ENCODE results near the gene CENPX.
A peak's percentile ranks its signal among the peaks of the same experiment; 100 is the strongest.
"Not testable (repeated sequence)": the region's sequence is repeated elsewhere in the genome, so short reads cannot be mapped to it uniquely, and the experiment has no call there.

Gene CENPX

DNA sequence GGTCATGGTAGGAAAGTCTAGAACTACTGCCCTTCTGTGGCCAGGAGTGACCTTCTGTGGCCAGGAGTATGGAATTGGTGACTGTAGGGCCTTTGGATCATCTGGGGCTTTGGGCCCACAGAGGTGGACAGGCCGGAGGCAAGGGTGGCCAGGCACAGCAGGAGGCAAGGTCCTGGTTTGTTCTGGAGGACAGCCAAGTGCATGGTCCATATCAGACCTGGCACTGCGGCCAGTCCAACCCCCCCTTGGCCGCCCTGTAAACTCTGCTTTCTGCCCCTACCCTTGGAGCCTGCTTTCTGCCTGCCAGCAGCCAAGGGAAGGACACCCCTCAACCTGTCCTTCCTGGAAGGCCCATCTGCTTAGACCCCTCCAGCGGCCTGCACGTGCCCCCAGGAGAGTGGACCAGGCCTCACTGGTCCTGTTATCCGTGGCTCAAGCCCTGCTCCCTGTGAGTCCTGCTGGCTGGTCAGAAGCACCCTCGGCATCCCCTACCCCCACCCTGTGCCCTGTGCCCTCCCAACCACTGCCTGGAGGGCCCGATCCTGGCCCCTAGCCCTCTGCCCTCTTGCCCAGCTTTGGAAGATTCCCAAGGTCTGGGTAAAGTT lies 17.1 kb upstream of the CENPX start:
- no peak for DNase-seq (ENCODE audit: low spot score)

DNA sequence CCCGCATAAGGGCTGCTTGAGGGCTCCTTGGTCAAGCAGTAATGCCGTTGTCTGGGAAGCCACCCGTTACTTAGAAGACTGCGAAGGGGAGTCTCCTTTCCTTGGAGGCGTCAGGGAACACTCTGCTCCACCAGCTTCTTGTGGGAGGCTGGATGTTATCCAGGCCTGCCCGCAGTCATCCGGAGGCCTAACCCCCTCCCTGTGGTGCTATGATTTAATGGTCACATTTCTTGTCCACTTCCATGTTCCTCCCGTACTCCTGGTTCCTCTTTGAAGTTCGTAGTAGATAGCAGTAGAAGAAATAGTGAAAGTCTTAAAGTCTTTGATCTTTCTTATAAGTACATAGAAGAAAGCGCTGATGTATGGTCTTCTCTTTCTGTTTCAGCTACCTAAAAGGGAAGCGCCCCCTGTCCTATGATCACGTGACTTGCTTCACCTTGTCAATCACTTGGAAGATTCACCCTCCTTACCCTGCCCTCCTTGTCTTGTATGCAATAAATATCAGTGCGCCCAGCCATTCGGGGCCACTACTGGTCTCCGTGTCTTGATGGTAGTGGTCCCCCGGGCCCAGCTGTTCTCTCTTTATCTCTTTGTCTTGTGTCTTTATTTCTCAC lies 16.2 kb upstream of the CENPX start:
- DNase-seq (ENCODE audit: low spot score), result not testable (repeated sequence)

DNA sequence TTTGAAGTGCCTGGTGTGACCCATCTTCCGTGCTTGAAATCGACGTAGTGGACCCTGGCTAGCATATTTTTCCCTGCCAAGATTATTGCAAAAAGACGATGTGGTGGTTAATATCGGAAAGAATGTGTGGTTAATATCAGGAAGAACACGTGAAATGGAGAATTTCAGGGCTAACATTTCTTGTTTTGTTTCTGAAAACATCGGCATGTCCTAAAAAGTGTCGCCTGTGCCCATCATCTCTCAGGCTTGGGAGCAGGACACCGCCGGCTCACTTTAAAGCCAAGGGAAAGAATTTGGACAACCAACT lies 15.2 kb upstream of the CENPX start:
- DNase-seq (ENCODE audit: low spot score), result no peak

DNA sequence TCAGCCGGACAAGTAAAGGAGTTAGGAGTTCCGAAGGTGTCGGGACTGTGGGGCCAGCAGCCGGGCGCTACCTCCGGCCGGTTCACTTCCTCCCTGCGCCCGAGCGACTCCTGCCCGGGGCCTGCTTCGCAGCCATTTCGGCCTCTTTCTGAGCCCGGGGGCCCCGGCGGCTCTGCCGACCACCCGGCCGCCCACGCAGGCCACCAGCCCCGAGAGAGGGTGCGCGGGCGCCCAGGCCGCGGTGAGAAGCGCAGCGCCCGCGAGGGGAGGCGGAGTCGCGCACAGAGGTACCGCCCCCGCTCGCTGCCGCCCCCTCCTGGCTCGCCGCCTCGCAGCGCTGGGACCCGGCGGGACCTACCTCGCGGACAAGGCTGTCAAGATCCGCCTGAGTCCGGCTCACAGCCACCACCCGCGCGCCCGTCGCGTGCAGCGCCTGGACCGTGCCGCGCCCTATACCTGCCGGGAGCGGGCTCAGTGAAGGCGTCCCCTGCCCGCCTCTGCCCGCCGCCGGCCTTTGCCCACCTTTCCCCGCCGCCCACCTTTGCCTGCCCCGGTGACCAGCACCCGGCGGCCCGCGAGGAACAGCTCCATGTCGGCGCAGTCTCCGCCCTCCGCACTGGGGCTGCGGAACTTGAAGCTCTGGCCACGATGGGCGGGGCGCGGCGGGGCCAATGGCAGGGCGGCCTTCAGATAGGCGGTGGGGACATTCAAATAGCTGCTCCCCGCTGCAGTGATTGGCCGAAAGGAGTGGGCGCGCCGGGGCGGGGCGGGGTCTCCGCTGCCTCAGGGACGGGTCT lies 14.6 kb upstream of the CENPX start, which contains the start of gene DCXR:
DCXR (minus strand) TSS at position 606 of the 797 bp plus-strand sequence; CDS start at position 591, 15 bp downstream.
- peak; percentile 98 for DNase-seq (ENCODE audit: low spot score)

DNA sequence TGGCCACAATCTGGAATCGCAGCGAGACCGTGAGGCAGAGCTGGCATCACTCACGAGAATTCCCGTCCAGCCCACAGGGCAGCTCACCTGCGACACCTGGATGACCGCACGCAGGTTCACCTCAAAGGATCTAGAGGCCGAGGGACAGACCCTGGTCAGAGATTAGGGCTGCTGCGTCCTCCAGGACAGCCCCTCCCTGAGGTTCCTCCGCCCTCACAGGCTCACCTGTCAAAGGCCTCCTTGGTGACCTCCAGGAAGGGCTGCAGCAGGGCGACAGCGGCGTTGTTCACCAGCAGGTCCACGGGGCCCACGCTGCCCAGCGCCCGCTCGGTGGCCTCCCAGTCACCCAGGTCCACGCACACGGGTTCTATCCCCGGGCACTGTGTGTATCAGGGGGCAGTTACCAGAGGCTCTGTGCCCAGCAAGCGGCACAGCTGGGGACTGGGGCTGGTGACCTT lies 14.0 kb upstream of the CENPX start:
- DNase-seq (ENCODE audit: low spot score), result no peak

DNA sequence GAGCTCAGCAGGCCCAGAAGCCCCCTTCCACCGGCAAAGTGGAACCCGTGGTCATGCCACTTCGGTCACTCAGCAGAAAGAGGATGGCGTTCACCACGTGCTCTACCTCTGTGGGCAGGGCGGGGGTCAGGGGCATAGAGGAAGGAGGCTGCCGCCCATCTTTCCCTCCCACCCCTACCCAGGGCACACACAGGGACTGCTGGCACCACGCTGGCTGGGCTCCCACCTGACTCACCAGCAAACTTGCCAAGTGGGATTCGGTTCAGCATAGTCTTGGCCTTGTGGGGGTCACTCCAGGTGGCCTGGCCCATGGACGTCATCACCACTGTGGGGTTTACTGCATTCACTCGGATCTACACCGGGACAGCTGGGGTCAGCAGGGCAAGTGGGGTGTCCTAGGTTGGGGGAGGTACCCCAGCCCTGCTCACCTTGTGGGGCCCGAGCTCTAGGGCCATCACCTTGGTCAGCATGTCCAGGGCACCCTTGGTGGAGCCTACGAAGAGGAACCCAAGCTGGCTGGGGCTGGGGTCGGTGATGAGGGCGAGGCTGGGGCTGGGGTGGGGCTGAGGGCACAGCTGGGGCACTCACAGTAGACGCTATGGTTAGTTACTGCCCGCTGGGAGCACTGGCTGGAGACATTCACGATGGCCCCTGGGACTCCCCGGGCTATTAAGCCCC lies 13.4 kb upstream of the CENPX start:
- no peak for DNase-seq (ENCODE audit: low spot score)

DNA sequence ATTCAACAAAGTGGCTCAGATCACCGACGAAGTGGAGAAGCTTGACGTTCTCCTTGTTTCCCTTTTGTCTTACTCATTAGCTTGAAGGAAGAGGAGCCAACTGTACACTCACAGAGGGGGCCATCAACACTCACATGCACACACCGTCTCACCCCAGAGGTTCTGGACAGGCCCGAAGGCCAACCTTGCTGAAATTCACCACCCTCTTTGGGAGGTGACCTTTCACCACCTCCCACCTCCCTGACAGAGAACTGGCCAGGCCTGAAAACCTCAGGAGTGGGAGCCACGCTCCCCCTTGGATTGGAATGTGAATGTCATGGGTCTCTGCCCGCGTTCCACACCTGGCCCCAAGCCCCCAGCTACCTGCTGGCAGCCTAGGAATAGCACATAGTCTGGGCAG lies 12.8 kb upstream of the CENPX start:
- no peak for DNase-seq (ENCODE audit: low spot score)

DNA sequence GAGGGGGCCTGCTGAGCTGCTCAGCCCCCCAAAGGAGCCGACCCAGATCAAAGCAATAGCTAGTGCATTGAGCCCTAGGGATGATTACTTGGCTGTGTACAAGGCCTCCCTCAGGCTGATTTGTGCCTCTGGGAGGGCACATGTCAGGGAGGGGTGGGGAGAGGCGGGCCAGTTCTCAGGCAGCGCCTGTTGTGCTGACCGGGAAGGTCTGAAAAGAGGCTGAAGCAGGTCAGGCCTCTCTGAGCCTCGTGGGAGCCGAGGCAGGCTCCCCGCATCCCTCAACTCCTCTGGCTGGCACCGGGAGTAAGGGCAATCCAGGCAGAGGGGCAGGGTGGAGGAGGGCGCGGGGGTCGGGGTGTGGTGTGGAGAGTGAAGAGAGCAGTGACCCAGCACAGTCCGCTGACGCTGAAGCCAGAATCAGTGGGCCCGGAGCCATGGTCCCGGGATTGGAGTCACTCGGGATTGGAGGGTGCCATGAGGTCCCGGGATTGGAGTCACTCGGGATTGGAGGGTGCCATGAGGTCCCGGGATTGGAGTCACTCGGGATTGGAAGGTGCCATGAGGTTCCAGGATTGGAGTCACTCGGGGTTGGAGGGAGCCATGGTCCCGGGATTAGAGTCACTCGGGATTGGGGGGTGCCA lies 11.8 kb upstream of the CENPX start:
- peak; percentile 43 for DNase-seq (ENCODE audit: low spot score)

DNA sequence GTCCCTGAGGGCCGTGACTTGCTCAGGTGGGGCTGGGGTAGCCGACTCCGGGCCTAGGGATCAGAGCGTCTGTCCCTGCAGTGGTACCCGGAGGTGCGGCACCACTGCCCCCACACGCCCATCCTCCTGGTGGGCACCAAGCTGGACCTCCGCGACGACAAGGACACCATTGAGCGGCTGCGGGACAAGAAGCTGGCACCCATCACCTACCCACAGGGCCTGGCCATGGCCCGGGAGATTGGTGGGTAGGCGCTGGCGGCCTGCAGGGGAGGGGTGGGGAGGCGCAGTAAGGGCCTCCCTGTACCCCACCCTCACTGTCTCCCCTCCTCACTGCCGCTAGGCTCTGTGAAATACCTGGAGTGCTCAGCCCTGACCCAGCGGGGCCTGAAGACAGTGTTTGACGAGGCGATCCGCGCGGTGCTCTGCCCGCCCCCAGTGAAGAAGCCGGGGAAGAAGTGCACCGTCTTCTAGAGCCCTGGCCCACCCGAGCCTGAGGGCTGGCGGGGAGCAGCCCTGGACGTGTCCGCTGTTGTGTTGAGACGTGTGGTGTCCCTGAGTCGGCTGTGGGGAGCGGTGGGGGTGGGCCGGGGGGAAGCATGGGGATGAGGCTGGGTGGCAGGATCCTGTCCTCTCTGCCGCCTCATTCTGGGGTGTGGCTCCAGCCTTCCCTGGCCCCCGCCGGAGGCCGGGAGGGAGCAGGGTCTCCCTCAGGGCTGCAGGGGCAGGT lies 10.8 kb upstream of the CENPX start:
- DNase-seq (ENCODE audit: low spot score), result no peak

DNA sequence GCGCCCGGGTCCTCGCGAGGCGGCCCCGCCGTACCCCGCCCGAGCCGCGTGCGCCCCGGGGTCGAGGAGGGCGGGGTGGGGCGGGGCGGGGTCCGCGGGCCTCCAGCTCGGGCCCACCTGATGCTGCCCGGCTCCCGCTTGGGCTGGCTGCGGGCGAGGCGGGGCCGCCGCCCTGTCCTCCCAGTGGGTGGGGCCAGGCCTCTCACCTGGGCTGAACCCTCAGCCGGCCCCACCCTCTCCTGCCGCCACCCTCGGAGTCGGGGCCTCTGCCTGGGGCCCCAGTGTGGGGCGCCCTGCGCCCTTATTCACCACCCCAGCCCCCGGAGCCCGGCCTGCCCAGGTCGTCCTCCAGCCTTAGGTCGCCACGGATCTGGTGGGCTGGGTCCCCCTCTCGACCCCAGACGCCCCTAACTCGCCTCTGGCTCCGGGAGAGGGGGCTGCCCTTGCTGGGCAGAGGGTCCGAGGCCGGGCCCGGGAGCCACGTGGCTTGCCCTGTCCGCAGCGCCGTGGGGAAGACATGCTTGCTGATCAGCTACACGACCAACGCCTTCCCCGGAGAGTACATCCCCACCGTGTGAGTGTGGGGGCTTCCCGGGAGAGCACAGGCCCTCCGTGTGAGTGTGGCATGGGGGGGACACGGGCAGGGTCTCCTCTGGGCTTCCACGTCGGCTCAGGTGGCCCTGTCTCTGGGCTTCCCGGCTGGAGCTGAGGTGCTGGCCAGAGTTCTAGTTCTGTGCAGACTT lies 9.4 kb upstream of the CENPX start:
- DNase-seq (ENCODE audit: low spot score), result peak; percentile 45

DNA sequence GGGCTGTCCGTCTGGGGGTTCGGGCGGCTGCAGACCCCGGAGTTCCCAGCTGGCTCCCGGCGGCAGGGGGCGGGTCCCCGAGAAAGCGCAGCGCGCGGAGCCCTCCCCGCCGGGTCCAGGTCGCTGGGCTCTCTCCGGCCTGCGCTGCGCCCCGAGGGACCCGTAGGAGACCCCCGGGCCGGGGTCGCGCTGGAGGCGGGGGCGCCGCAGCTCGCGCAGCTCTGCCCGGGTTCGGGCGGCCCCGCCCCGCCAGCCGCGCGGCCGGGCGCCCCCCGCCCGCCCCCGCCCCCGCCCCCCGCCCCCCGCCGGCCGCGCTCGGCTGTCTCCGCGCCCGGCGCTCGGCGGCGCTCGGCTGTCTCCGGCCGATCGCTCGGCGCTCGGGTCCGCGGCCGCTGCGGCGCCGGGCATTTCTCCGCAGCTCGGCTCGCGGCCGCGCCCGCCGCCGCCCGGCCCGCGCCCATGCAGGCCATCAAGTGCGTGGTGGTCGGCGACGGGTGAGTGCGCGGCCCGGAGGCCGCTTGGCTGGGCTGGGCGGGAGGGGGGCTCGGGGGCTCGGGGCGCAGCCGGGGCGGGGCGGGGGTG lies 8.7 kb upstream of the CENPX start, which contains the start of gene RAC3:
RAC3 (plus strand) TSS at position 376 of the 582 bp plus-strand sequence; CDS start at position 460, 84 bp downstream.
- DNase-seq (ENCODE audit: low spot score), result peak; percentile 17

DNA sequence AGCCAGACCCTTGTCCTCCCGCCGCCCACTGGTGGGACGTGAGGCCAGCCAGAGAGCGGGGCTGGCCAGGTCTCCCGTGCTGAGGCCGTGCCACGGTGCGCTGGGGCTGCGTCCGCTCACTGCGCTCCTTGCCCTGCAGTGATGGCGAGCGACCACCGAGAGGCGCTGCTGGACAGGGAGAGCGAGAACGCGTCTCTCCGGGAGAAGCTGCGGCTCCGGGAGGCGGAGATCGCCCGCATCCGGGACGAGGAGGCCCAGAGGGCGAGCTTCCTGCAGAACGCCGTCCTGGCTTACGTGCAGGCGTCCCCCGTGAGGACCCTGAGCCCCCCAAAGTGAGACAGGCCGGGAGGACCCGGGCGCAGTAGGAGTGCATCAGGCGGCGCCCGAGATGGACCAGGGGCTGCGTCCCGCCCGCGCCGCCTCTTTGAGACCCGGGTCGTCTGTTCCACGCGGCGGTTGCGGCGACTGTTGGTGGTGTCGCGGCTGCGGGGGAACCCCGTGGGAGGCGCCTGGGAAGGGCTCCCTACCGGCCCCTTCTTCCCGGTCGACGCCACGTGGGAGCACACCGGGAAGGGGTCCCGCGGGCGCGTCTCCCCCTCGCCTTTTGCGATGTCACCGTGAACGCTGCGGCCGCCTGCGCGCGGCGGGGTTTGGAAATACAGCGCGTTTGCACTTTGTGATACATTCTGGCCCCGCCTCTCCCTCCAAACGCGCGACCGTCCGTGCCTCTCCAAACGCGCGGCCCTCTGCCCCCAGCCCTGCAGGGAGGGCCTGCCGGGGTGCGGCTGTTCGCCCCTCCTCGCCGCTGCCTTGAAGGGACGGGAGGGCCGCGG lies 8.0 kb upstream of the CENPX start:
- peak; percentile 84 for DNase-seq (ENCODE audit: low spot score)

DNA sequence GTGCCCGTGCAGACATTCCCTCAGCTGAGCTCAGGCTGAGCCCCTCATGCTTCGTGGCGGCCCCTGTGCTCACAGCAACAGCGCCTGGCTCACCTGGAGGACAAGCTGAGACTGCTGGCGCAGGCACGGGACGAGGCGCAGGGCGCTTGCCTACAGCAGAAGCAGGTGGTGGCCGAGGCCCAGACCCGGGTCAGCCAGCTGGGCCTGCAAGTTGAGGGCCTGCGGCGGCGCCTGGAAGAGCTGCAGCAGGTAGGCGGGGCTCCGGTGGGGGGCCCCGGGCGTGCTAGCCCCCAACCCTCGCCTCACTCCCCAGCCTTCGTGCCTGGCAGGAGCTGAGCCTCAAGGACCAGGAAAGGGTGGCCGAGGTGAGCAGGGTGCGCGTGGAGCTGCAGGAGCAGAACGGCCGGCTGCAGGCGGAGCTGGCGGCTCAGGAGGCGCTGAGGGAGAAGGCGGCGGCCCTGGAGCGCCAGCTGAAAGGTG lies 7.4 kb upstream of the CENPX start:
- no peak for DNase-seq (ENCODE audit: low spot score)

DNA sequence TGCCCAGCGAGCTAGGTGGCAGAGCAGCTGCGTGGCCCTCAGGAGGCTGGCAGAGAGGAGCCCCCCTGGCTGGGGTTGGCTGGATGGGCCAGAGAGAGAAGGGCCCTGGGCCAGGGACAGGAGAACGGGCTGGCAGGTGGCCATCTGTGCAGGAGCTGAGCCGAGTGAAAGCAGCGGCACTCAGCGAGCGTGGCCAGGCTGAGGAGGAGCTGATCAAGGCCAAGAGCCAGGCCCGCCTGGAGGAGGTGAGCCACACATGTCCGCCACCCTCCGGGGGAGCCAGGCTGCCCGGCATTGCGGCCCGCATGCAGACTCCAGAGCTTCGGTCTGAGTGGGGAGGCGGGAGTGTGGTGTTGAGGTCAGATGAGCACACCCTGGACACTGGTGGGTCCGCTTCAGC lies 6.7 kb upstream of the CENPX start:
- DNase-seq (ENCODE audit: low spot score), result peak; percentile 83

DNA sequence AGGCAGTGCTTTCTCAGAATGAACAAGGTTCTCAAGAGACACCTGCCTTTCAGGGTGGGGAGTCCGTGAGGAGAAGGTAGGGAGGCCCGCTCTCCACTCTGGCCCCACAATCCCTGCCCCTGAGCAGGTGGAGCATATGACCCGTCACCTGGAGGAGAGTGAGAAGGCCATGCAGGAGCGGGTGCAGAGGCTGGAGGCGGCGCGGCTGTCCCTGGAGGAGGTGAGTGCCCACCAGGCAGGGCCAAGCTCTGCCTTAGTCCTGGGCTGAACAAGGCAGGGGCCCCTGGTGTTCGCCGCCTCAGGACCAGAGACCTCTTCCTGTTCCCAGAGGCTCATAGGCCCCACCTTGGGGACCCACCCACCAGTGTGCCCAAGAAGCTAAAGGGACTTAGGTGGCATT lies 6.3 kb upstream of the CENPX start:
- DNase-seq (ENCODE audit: low spot score), result no peak

DNA sequence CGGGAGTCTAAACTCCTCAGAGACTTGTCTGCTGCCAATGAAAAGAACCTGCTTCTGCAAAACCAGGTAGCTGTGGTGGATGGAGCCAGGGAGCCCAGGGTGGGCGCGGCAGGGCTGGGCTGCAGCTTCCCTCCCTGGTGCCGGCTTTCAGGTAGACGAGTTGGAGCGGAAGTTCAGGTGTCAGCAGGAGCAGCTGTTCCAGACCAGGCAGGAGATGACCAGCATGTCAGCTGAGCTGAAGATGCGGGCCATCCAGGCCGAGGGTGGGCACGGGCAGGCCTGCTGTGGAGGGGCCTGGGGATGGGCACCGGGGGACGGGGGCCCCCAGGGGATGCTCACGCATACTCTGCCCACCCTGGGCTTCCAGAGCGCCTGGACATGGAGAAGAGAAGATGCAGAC lies 5.6 kb upstream of the CENPX start:
- no peak for DNase-seq (ENCODE audit: low spot score)

DNA sequence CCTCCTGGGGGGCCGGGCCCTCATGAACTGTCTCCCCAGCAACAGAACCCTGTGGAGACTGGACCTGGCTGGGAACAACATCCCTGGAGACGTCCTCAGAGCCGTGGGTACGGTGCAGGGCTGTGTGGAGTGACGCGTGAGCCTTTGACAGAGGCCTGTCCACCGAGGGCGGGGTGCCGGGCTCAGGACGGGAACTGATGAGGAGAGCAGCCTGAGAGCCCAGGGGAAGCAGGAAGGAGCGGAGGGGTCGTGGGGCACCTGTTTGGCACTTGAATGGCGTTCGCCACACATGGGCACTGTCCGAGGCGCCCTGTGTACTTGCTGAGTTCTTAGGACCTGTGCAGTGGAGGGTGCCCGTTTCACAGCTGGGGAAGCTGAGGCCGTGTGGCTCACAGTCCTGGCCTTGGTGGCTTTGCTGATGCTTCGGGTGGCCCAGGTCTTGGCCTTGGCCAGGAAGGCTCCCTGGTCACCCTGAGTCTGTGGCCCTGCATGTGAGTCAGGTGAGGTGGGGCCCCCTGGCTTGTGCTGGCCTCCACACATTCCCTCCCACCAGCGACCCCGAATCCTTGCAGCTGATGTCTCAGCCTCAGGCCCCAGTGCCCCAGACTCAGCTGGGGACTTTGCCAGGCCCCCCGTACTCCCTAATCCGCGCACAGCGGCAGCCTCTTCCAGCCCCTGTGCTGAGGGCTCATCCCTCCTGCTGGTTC lies 2.9 kb upstream of the CENPX start:
- no peak for DNase-seq (ENCODE audit: low spot score)

DNA sequence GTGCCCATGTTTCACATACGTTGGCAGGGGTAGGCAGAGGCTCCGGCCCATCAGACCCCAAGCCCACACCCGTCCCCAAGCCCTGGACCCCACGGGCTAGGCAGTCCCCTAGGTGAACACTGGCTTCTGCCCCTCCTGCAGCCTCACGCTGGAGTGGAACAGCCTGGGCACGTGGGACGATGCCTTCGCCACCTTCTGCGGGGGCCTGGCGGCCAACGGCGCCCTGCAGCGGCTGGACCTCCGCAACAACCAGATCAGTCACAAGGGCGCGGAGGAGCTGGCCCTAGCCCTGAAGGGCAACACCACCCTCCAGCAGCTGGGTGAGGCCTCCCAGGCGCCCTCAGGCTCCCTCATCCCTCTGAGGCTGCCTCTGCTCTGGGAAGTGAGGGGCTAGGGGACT lies 2.2 kb upstream of the CENPX start:
- DNase-seq (ENCODE audit: low spot score), result no peak

Data from cerebellar cortex (tissue), 1 donor.